GM18951 (cell line): ENCODE data around the gene ITGB3BP.

Experiments
- POLR2A ChIP-seq: IDR thresholded peaks from 4 replicates; pipeline ENCODE4 v1.6.1; 2011; ENCODE audit warnings: mild to moderate bottlenecking; ENCODE audit not compliant: insufficient read length, insufficient read depth; ENCODE audit errors: extremely low read depth
- in situ Hi-C: fragments of 300-500 bp; cut with MboI; formaldehyde crosslinking; loops from one replicate; pipeline ENCODE4 v1.12.0; 2022; ENCODE audit warnings: low sequenced_read_pairs, mixed read lengths, inconsistent platforms; ENCODE audit not compliant: unreplicated experiment

Gene ITGB3BP

GRCh38 chr1:63418101-63418500, 104.9 kb downstream of the ITGB3BP start:
- TF ChIP-seq POLR2A, result no peak
- in situ Hi-C loops, result no loop called here

GRCh38 chr1:63414691-63415365, 108.2 kb downstream of the ITGB3BP start:
- TF ChIP-seq POLR2A, result no peak
- in situ Hi-C loops, result no loop called here

GRCh38 chr1:63413394-63413793, 109.6 kb downstream of the ITGB3BP start:
- no peak for TF ChIP-seq POLR2A

GRCh38 chr1:63411066-63411465, 112.0 kb downstream of the ITGB3BP start:
- TF ChIP-seq POLR2A, result no peak
- in situ Hi-C loops, result no loop called here

More at GRCh38 chr1:63413394-63413793, 109.6 kb downstream of the ITGB3BP start:
- in situ Hi-C loops, result no loop called here

GRCh38 chr1:63408331-63408730, 114.7 kb downstream of the ITGB3BP start:
- in situ Hi-C loops, result no loop called here
- no peak for TF ChIP-seq POLR2A

- TF ChIP-seq POLR2A, result no peak
- in situ Hi-C loops, result no loop called here
Measured at GRCh38 chr1:63407002-63407401, 116.0 kb downstream of the ITGB3BP start.

GRCh38 chr1:63405987-63406386, 117.0 kb downstream of the ITGB3BP start:
- in situ Hi-C loops, result no loop called here
- TF ChIP-seq POLR2A, result no peak

- in situ Hi-C loops, result no loop called here
- TF ChIP-seq POLR2A, result no peak
Measured at GRCh38 chr1:63405021-63405420, 118.0 kb downstream of the ITGB3BP start.

- in situ Hi-C loops, result no loop called here
- TF ChIP-seq POLR2A, result no peak
Measured at GRCh38 chr1:63403386-63403785, 119.6 kb downstream of the ITGB3BP start.

GRCh38 chr1:63401945-63402344, 121.1 kb downstream of the ITGB3BP start:
- in situ Hi-C loops, result no loop called here

More at GRCh38 chr1:63401945-63402344, 121.1 kb downstream of the ITGB3BP start:
- TF ChIP-seq POLR2A, result no peak
